Stimulated activated CD4-positive, alpha-beta T cell treated with anti-CD3 and anti-CD28 coated beads, Interleukin-2, amount 100 ng/mL, for 4 hours (primary cell): Measurements from ENCODE around the gene GABRR1.
"Not testable (repeated sequence)": the region's sequence is repeated elsewhere in the genome, so short reads cannot be mapped to it uniquely, and the experiment has no call there.

Source experiments
- DNase-seq: peaks from one replicate; pipeline ENCODE4 v3.0.0-alpha.2; 2020; ENCODE audit warnings: low read depth

GABRR1 gene

DNA sequence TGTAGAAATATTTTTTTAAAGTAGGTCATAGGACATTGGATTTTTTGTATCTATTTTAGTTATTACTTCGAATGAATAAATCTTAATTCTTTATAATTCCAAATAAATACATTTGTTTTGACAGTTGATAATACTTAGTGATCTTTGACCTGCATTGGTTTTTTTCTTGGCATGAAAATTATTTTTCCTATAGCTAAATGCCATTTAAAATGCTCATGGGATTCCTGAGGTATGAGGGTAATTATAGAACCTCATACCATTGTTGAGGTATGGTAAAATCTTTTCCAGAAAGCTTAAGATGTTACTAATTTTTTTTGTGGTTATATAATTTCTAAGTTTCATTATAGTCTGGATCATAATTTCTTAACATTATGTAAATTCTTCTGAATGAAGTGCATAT lies 63.0 kb downstream of the GABRR1 start:
- no peak for DNase-seq

DNA sequence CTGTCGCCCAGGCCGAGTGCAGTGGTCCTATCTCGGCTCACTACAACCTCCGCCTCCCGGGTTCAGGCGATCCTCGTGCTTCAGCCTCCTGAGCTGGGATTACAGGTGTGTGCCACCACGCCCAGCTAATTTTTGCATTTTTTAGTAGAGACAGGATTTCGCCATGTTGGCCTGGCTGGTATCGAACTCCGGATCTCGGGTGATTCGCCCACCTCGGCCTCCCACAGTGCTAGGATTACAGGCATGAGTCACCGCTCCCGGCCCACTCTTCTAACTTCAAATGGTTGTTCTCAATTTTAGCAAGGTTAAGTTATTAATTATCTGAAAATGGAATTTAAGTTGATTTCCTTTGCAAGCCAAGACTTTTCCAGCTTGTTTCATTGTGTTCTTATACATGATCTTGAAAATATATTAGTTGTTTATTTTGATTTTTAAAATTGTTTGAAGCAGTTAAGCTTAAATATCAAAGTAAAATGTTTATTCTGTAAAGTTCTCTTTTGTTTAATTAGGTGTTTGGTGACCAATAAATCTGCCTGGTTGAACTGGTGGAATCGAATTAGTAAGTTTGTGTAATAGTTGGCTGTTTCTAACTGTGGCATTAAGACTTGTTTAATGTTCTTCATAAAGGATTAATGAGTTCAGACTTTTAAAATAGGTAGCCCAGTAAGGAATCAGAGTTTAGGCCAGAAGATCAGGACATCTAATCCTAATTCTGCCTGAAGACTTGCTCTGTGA lies 69.0 kb downstream of the GABRR1 start:
- peak; percentile 30 for DNase-seq

DNA sequence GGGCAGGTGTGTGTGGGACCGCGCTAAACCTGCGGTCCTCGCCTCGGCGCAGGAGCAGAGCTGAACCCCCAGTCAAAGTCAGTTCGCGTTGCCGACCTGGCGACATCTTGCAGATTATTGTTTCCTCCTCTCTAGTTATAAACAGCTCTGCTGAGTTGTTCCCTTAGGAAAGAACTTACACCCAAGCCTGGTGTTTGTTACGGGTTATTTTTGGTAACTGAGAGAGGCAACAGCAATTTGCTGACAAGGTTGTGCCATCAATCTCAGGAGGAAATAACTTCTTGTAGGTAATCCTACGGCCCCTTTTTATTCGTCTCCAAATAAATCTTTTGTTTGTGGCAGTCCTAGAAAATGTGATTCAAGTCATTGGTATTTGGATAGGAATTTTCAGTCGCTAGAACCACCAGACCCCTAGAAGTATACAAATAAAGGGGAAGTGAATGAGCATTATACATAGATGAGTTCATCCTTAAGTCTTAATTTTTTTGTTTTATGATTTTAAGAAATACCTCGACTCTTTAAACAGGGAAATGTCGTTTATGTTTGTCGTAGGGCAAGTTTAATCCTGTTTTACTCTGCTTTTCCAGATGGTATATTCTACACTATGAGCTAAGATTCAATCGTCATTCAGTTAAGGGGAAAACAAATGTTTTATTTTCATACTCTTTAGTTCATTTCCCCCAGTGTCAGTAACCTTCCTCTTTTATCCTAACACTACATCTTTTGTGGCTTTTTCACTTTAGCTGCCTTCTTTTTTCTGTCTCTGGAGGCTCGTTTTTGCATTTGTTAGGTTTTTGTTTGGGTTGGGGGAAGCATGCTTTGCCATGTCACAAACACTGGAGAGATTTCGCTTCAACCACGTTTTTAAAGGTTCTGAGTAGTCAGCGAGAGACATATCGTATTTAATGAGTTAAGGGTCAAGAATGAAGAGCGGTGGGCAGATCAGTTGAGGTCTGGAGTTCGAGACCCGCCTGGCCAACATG lies 70.1 kb downstream of the GABRR1 start:
- no peak for DNase-seq

DNA sequence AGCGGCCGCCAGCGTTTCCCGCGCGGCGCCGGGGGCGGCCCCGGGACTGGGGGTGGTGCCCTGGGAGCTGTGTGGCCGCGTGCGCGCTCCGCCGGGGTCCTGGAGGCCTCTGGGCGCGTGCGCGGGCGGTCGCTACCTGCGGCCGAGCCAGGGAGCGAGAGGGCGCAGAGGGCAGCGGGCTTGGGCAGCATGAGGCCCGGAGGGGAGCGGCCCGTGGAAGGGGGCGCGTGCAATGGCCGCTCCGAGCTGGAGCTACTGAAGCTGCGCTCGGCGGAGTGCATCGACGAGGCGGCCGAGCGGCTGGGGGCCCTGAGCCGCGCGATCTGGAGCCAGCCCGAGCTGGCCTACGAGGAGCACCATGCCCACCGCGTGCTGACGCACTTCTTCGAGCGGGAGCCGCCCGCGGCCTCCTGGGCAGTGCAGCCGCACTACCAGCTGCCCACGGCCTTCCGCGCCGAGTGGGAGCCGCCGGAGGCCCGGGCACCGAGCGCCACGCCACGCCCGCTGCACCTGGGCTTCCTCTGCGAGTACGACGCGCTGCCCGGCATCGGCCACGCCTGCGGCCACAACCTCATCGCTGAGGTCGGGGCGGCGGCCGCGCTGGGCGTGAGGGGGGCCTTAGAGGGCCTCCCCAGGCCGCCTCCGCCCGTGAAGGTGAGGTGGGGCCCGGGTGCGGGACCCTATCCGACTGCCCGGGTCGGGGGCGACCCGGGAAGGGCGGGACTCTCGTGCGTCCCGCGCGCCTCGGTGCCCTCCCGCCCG lies 71.0 kb downstream of the GABRR1 start, which contains the start of gene PM20D2:
Gene PM20D2, plus strand, starts transcription at position 100 of the 762 bp plus-strand sequence. Its CDS starts 90 bp downstream, at position 190.
- peak; percentile 55 for DNase-seq

DNA sequence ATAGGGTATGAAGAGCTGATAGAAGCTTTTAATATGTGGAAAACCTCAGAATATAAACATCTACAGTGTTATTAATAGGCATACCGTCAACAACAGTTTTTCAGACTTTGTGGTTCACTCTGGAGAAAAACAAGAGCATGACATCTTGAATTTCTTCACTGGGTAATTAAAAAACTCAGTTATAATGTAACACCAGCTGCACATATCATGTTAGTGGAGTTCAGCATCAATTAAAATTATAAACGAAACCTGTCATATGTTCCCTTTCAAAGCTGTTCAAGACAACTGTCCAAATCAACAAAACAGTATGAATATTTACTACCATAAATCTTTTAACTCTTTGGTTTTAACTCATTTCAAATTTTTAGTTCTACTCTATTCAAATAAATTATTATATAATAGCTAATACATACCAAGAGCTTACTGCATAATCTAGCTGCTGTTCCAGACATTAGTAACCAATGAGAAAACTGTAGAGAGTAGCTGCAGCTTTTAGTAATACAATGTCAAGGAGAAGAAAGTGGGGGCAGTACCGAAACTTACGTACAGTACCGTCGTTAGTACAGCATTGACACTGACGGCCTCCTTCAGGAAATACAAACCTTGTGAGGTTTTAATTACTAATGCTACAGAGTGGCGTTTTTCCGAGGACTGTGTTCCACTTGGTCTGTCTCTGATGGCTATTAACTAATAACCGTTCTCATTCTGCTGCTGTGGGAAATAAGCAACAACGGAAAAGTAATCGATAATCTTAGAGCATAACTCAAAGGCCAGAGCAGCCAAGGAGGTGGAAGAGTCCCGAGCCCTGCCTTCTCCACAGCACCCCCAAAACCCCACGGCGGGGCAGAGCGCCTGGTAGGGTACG lies 71.8 kb downstream of the GABRR1 start:
- DNase-seq, result peak; percentile 18

DNA sequence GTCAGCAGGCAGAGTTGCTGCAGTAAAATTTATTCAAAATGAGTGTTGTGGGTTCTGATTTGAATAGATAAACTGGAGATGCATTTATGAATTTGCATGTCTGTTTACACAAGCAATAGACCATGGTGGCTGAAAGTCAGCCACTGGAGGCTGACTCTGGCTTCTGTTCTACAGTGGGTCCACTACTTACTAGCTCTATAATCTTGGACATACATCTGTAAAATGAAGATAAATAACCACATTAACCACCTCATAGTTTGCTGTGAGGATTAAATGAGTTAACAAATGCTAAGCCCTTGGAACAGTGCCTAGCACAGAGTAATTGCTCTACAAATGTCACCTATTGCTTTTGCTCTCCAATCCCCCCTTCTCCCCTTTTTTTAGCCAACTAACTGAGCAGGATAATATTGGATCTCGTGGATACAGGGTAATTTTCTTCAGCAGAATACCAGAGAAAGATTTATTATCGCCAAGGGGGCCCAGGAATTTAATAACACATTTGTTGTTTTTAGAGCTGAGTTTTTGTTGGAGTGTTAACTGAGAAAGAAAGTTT lies 72.7 kb downstream of the GABRR1 start:
- no peak for DNase-seq

DNA sequence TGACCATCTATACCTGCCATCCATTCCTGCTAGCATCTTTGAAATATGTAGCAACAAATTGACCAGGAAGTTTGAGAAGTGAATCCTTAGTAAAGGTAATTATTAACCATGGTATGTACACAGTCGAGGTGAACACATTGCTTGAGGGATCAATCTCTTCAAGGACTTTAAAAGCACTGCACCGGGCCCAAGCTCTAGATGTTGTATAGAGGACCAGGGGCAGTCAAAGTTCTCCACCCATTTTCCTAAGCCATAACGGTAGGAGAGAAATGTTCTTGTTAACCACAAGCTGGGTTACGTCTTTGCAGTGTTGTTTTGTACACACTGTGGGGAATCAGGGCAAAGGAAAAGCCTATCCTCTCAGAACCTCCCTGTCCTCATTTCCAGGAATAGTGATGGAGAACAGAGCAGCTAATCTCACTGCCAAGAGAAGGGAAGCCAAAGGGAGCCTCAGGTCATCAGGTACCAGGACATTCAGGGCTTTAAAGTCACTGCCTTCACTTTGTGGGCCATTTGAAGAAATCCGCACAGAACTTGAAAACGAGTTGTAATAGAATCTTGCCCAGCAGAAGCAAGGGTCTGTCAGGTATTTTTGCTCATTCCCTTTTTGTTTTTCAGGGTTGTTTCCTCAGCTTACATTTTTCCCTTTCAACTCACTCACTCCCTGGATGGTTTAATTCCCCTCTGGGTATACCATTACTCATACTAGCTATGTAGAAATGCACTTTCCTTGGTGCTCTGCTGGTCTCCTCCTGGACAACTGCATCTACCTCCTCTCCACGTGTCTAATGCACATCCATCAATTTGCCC lies 76.6 kb downstream of the GABRR1 start:
- no peak for DNase-seq

DNA sequence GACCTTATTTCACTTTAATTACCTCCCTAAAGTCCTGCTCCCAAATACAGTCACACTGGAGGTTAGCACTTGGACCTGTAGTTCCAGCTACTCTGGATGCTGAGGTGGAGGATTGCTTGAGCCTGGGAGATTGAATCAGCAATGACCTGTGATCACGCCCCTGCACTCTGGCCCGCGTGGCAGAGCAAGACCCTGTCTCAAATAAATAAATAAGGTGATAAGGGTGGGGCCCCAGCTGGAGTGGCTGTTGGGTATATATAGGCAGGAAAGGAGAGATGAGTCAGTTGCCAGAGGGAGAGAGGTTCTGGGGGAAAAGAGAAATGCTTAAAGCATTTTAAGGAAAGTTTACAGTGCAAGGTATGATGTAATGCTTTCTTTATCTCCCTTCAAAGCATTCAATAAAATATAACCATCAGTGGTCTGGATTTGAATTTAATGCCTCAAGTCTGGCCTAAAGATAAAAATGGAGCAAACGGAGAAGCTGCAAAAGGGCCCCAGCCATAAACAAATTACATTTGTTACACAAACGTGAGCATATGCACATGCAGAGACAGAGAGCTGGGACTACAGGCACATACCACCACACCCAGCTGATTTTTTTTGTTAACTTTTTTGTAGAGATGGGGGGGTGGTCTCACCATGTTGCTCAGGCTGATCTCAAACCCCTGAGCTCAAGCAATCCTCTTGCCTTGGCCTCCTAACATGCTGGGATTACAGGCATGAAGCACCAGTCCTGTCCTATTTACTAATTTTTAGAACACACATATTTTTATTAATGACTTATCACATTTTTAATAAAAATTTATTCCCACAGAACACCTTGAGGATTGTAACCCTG lies 77.4 kb downstream of the GABRR1 start:
- DNase-seq, result no peak

DNA sequence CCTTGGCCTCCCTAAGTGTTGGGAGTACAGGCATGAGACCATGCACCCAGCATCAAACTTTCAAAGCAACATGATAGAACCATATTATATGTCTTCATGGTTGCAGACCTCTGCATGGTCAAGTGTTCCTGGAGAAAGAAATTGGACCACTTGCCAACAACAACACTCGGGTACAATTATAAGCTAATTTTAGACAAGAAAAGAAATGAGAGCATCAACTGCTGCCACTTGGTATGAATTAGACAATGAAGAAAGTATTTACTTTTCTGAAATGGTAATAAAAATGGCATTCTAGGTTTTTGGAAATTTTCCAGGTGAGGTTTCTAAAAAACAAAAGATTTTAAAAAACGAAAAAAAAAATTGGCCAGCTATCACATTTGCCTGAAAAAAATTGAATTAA lies 79.0 kb downstream of the GABRR1 start:
- no peak for DNase-seq

DNA sequence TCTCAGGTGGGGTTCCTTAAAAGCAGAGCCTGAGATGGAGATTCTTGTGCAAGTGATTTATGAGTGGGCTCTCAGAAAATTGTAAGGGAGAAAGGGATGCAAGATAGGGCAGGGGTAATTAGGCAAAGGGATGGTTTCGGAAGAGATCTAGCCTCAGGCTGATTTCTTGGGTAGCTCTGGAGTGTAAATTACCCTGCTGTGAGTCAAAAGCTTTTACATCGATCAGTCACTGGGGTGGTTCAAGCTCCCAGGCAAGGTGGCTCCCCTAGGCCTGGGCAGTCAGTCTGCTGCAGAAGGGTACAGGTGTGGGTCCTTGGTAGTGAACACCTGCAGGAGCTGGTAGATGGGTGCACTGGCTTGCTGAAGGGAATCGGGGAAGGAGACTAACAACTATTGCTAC lies 82.4 kb downstream of the GABRR1 start:
- DNase-seq, result no peak

DNA sequence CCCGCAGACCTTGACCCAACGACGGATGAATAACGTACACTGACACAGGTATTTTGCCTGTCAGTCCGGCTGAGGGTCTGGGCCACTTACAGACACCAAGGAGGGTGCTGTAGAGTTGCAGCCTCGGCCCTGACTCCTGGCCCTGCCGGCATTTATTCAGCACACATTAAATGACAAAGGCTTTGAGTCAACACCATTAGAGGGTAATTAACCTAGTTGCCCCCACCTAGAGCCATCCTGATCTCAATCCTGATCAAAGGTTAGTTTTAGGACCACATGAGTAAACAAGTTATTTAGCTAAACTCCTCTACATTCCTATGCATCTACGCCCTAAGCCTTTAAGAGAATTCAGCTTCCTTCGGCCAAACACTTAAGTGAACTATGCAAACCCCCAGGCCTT lies 83.2 kb downstream of the GABRR1 start:
- DNase-seq, result no peak

DNA sequence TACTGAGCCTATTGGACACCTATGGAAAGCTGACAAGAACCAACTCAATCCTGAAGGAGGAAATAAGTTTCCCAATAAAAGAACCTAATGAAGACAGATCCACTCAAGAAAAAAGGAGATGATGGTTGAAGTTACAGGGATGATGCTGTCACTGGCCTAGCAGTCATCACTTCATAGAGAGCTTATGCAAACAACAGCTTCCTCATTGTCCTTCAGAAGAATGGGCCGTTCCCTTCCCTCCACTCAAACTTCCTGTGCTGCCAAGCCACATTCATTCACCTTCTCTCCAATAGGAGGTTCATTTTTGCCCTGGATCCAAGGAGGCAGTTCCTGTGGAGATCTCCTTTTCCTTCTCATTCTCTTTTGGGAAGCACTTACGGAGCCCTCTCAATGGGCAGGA lies 85.1 kb downstream of the GABRR1 start:
- no peak for DNase-seq

DNA sequence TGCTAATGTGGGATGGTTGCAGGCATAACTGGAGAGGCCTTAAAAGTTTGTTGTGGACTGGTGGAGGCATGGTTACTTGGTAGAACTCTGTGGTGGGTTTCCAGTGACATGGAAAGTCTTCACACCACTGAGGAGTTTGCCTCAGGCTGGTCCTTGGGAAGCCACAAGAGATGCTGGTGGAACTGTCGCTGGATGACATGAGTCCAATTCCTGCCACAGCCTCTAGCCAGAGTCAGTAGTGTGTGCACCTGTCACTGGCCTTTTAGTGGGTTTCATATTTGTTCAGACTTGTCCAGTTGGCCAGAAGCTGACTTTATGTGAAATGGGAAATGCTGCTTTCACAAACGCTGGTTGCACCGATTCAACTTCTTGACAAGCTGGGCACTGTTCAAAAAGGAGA lies 85.6 kb downstream of the GABRR1 start:
- no peak for DNase-seq

DNA sequence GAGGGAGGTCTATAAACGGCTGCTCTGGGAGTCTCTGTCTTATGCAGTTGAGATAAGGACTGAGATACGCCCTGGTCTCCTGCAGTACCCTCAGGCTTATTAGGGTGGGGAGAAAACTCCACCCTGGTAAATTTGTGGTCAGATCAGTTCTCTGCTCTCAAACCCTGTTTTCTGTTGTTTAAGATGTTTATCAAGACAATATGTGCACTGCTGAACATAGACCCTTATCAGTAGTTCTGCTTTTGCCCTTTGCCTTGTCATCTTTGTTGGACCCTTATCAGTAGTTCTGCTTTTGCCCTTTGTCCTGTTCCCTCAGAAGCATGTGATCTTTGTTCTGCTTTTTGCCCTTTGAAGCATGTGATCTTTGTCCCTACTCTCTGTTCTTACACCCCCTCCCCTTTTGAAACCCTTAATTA lies 88.9 kb downstream of the GABRR1 start:
- not testable (repeated sequence) for DNase-seq
